A549 treated with CpdA at 1 μM for 4 hours (cell line): ENCODE measurements around the gene NCAPD2. TPM values are rescaled to one million over a fixed set of nuclear protein-coding genes. Genes with fewer than 3 reads are reported as not detected.

Experiments
- total RNA-seq: library from RNA; stranded (reverse); fragments of 200-300 nt; extraction: Qiagen RNA extraction; gene quantifications from 5 replicates; pipeline ENCODE4 v1.2.3, GENCODE V29; 2022; ENCODE audit warnings: low read depth

The NCAPD2 gene
- 61.0 to 81.2 TPM (median 71.4 TPM) in 5 replicates for total RNA-seq

GRCh38 chr12:6493497-6494257 lies at the start of gene NCAPD2:
Gene NCAPD2 (plus strand): TSS chr12:6494102. CDS start chr12:6495099, 997 bp downstream.

GRCh38 chr12:6444704-6445688 lies 48.9 kb upstream of the NCAPD2 start, which contains the start of gene CD27:
Gene CD27 (plus strand): TSS chr12:6444955. CDS start chr12:6445096, 141 bp downstream.

DNA sequence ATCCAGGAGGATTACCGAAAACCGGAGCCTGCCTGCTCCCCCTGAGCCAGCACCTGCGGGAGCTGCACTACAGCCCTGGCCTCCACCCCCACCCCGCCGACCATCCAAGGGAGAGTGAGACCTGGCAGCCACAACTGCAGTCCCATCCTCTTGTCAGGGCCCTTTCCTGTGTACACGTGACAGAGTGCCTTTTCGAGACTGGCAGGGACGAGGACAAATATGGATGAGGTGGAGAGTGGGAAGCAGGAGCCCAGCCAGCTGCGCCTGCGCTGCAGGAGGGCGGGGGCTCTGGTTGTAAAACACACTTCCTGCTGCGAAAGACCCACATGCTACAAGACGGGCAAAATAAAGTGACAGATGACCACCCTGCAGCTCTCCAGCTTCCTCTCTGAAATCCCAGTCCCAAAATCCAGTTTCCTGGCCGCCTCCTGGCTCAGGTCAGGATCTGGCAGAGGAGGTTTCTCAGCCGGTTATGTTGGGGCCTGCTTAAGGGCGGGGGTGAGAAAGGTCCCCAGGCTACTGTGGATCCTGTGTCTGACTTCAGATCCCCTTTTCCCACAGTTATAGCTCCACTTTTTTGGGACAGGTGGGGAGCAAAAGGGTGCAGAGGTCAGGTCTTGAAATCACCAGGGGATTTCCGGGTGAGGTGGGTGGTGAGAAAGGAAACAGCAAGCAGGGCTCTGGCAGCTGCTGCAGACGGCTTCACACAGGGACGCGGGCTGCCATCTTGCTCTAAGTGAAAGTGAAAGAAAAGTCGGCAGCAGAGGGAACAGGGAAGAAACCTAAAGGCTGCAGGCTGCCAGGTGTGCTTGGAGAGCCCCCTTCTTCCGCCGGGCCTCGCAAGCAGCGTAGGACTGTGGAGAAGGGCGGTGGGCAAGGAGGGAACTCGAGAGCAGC lies 42.3 kb upstream of the NCAPD2 start, which contains the start of gene TAPBPL:
Gene TAPBPL (plus strand): TSS at position 695 of the 897 bp plus-strand sequence. CDS start 207 bp downstream, outside the sequence.

DNA sequence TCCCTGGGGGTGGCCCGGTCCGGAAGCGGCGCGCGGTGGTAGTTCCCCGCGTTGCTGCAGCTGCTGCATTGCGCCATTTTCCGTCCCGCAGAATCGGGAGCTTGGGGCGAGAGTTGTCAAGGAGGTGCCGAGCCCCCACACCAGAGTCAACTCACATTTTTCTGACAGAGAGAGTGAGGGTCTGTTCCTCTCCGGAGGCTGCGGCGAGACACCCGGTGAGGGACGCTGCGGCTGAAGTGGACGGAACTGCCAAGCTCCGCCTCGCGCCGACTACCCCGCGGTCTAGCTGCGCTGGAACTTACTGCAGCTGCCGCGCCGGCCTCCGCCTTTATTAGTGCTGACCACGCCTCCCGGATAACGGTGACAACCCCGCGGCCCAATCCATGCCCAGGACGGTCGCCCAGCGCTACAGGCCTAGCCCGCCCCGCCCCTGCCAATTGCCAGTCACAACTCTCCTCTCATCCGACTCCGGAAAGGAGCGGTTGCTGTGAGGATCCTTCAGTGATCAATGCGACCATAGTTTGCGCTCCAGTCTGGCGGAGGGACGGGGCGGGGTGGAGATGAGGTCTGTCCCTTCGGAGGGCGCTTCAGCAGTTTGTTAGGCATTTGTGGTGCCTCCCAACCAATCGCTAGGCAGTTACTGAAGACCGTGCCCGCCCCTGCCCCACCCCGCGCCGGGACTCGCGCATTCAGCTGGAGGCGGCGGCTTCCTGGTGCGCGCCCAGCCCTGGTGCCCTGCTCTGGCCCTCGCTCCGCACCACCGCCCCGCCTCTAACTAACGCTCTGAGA lies 23.3 kb upstream of the NCAPD2 start, which contains the start of gene VAMP1:
Gene VAMP1 (minus strand): TSS at position 303 of the 789 bp plus-strand sequence. CDS start 146 bp downstream, at position 157.

DNA sequence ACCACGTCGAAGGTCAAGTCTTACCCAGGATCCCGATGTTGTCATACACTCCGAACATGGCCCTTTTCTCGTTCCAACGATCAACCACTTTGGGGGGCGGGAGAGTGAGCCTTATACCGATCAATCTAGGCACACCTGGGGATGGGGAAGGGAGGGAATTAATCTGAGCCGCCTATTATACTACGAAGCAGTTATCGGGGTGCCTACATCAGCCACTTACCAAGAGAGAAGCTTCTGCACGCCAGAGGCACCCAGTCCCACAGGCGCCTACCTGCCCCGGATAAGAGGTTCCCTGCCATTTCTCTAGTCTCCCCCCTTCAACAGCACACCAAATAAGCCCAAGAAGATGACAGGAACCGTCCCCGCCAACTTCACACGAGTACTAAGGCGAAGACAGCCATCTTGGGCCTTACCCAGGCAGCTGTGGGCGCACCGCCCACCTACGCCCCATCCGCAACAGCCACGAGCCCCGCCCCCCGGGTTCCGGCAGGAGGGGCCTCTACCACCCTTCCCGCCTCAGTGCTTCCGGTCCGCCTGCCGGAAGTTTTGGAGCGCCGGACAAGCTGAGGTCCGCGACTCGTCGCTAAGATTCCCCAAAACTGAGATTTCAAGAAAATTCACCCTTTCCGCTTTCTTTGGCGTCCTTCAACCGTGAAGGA lies 935 bp upstream of the NCAPD2 start, which contains the start of gene MRPL51:
Gene MRPL51 (minus strand): TSS at position 425 of the 659 bp plus-strand sequence. CDS start 126 bp downstream, at position 299.

DNA sequence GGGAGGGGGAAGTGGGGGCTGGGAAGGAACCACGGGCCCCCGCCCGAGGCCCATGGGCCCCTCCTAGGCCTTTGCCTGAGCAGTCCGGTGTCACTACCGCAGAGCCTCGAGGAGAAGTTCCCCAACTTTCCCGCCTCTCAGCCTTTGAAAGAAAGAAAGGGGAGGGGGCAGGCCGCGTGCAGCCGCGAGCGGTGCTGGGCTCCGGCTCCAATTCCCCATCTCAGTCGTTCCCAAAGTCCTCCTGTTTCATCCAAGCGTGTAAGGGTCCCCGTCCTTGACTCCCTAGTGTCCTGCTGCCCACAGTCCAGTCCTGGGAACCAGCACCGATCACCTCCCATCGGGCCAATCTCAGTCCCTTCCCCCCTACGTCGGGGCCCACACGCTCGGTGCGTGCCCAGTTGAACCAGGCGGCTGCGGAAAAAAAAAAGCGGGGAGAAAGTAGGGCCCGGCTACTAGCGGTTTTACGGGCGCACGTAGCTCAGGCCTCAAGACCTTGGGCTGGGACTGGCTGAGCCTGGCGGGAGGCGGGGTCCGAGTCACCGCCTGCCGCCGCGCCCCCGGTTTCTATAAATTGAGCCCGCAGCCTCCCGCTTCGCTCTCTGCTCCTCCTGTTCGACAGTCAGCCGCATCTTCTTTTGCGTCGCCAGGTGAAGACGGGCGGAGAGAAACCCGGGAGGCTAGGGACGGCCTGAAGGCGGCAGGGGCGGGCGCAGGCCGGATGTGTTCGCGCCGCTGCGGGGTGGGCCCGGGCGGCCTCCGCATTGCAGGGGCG lies 40.2 kb downstream of the NCAPD2 start, which contains the start of gene GAPDH:
Gene GAPDH (plus strand): TSS at position 595 of the 772 bp plus-strand sequence. CDS start 316 bp downstream, outside the sequence.

Other genes with a start within 250 kb of the NCAPD2 start
- 0.15 to 0.54 TPM (median 0.17 TPM) in 5 replicates for gene PLEKHG6, start 183.4 kb upstream of the NCAPD2 start, total RNA-seq
- gene TNFRSF1A, start 152.0 kb upstream of the NCAPD2 start, total RNA-seq: 321 to 616 TPM (median 448 TPM) in 5 replicates
- gene SCNN1A, start 118.5 kb upstream of the NCAPD2 start, total RNA-seq: 2.6 to 6.0 TPM (median 3.6 TPM) in 5 replicates
- gene LTBR, start 109.9 kb upstream of the NCAPD2 start, total RNA-seq: 165 to 193 TPM (median 184 TPM) in 5 replicates
- not detected in 5 replicates for gene CD27, start 49.1 kb upstream of the NCAPD2 start, total RNA-seq
- 3.3 to 4.0 TPM (median 3.5 TPM) in 5 replicates for gene TAPBPL, start 42.1 kb upstream of the NCAPD2 start, total RNA-seq
- gene VAMP1, start 23.4 kb upstream of the NCAPD2 start, total RNA-seq: 9.3 to 14.6 TPM (median 11.5 TPM) in 5 replicates
- gene MRPL51, start 840 bp upstream of the NCAPD2 start, total RNA-seq: 309 to 338 TPM (median 322 TPM) in 5 replicates
- 6,616 to 9,315 TPM (median 8,933 TPM) in 5 replicates for gene GAPDH, start 40.4 kb downstream of the NCAPD2 start, total RNA-seq
- gene IFFO1, start 61.9 kb downstream of the NCAPD2 start, total RNA-seq: 2.2 to 3.2 TPM (median 2.3 TPM) in 5 replicates
- gene NOP2, start 74.2 kb downstream of the NCAPD2 start, total RNA-seq: 105 to 124 TPM (median 114 TPM) in 5 replicates
- 64.4 to 86.3 TPM (median 68.7 TPM) in 5 replicates for gene CHD4, start 113.3 kb downstream of the NCAPD2 start, total RNA-seq
- gene LPAR5, start 141.9 kb downstream of the NCAPD2 start, total RNA-seq: 0.34 to 0.59 TPM (median 0.54 TPM) in 5 replicates
- gene ACRBP, start 153.3 kb downstream of the NCAPD2 start, total RNA-seq: 0.10 to 0.24 TPM (median 0.18 TPM) in 4 of 5 replicates, not detected in the other
- 12.4 to 18.9 TPM (median 17.0 TPM) in 5 replicates for gene ING4, start 169.0 kb downstream of the NCAPD2 start, total RNA-seq
- gene ZNF384, start 195.3 kb downstream of the NCAPD2 start, total RNA-seq: 52.4 to 68.0 TPM (median 62.6 TPM) in 5 replicates
- gene PIANP, start 206.7 kb downstream of the NCAPD2 start, total RNA-seq: 0.43 to 1.0 TPM (median 0.87 TPM) in 5 replicates
- 48.5 to 61.1 TPM (median 55.6 TPM) in 5 replicates for gene COPS7A, start 229.9 kb downstream of the NCAPD2 start, total RNA-seq